ENCODE data around the gene NTSR2.

- TF ChIP-seq EP300 (IDR thresholded peaks at IDR 0.05), result no peak
- no peak for TF ChIP-seq CTCF (IDR thresholded peaks at IDR 0.05)
- TF ChIP-seq POLR2AphosphoS5 (IDR thresholded peaks at IDR 0.05), result no peak
Measured at GRCh38 chr2:11649093-11649492, 20.9 kb downstream of the NTSR2 start.
